Prostate gland (tissue), 2 donors: ENCODE data around the gene FOXC2. TPM values are rescaled to one million over a fixed set of nuclear protein-coding genes. Genes with fewer than 3 reads are reported as not detected.

Experiments used
- total RNA-seq, 2 donors: library from RNA; depleted of rRNA; stranded (reverse); fragments of >200 nt; gene quantifications; one replicate each; pipeline ENCODE4 v1.1.0, GENCODE V29; 2016

FOXC2 gene
- total RNA-seq, 2 donors from 2014 or later, result 0.41 to 6.5 TPM

Other genes starting within 250 kb of the FOXC2 start
- 1 to 10 TPM; 5.3 to 6.9 TPM for gene FOXF1, start 56.3 kb upstream of the FOXC2 start, total RNA-seq
- gene MTHFSD, start 11.6 kb upstream of the FOXC2 start, total RNA-seq, result 10 to 100 TPM; 23.7 to 43.8 TPM
- 1 to 10 TPM in 1 of 2 donors, under 1 TPM in 1; 0.87 to 8.6 TPM for gene FOXL1, start 11.7 kb downstream of the FOXC2 start, total RNA-seq